OCI-LY3 (cell line): ENCODE data around the gene ACBD6.
A peak's percentile ranks its signal among the peaks of the same experiment; 100 is the strongest.

ENCODE experiments used
- H2AFZ ChIP-seq: fragments of 200-600, 300-600 bp; shearing (Covaris generic); 2 replicates; pipeline ENCODE4 v1.6.0; 2014; ENCODE audit warnings: antibody characterized with exemption, low read depth, low read length
- H3K27ac ChIP-seq: fragments of 200-600, 300-600 bp; sonication (generic); 2 replicates; pipeline ENCODE4 v1.5.1; 2014; ENCODE audit warnings: mild to moderate bottlenecking, low read length, moderate library complexity, mixed read lengths
- H3K27me3 ChIP-seq: fragments of 200-600, 300-600 bp; sonication (generic); 2 replicates; pipeline ENCODE4 v1.6.1; 2014; ENCODE audit warnings: low read depth, low read length, mixed read lengths
- H3K36me3 ChIP-seq: fragments of 200-600, 300-600 bp; sonication (generic); replicated peaks from 2 replicates; pipeline ENCODE3; 2014; ENCODE audit warnings: low read depth, low read length, mixed read lengths
- H3K4me1 ChIP-seq: fragments of 300-600, 200-600 bp; sonication (generic); 2 replicates; pipeline ENCODE4 v1.6.1; 2014; ENCODE audit warnings: low read length, mixed read lengths
- H3K4me2 ChIP-seq: fragments of 200-600, 300-600 bp; sonication (generic); 2 replicates; pipeline ENCODE4 v1.6.1; 2014; ENCODE audit warnings: low read length, mixed read lengths
- H3K4me3 ChIP-seq: fragments of 300-600, 200-600 bp; sonication (generic); 2 replicates; pipeline ENCODE4 v1.5.1; 2014; ENCODE audit warnings: antibody characterized with exemption, mild to moderate bottlenecking, low read length, moderate library complexity
- H3K79me2 ChIP-seq: fragments of 300-600, 200-600 bp; shearing (Covaris generic); 2 replicates; pipeline ENCODE4 v1.6.1; 2014; ENCODE audit warnings: mild to moderate bottlenecking, low read length, mixed read lengths
- H3K9ac ChIP-seq: fragments of 300-600, 200-600 bp; shearing (Covaris generic); 2 replicates; pipeline ENCODE4 v1.6.0; 2014; ENCODE audit warnings: mild to moderate bottlenecking, low read length, moderate library complexity
- H3K9me3 ChIP-seq: fragments of 200-600, 300-600 bp; shearing (Covaris generic); 2 replicates; pipeline ENCODE4 v1.6.1; 2014; ENCODE audit warnings: low read length, mixed read lengths; ENCODE audit not compliant: insufficient read depth
- H4K20me1 ChIP-seq: fragments of 200-600, 300-600 bp; sonication (generic); 2 replicates; pipeline ENCODE4 v1.6.1; 2016; ENCODE audit warnings: low read length, mixed read lengths; ENCODE audit not compliant: insufficient read depth
- EZH2phosphoT487 ChIP-seq: fragments of 200-600 bp; shearing (Covaris generic); IDR thresholded peaks from 2 replicates; pipeline ENCODE4 v1.6.1; 2018; ENCODE audit warnings: antibody characterized with exemption, mixed run types, low read depth
- TF ChIP-seq, protein P1 (sequence below): fragments of 200-600, 300-600 bp; sonication (generic); IDR thresholded peaks from 2 replicates; pipeline ENCODE4 v1.5.1; 2014; ENCODE audit warnings: antibody characterized with exemption, low read length, low read depth

Gene ACBD6

DNA sequence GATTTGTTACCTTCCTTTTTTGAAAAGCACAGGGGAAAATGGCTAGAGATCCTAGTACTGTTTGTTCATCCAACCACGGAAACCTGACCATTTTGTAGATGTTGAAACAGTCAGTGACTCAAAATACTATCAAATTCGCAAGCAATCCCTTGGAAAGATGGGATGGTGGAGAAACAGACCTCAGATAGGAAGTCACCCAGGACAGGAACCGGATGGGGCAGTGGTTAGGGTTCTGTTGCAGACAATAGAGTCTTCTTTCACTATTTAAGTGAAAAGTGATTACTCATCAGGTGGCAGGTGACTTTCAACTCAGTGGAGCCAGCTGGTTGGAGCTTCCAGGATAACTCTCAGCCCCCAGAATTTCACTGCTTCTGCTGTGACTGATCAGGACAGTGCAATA is 255.3 kb downstream of the ACBD6 start:
- H3K4me1 ChIP-seq = no peaks in the 10 kb centered on the region
- no peak overlapping the region for H2AFZ ChIP-seq
- H3K27me3 ChIP-seq = peaks cover 3% of the 10 kb centered on the region; the same call in 1 of the 2 replicates
- no peak overlapping the region for H3K9ac ChIP-seq
- no peak overlapping the region for H3K27ac ChIP-seq
- H3K4me3 ChIP-seq = no peak overlapping the region
- H3K36me3 ChIP-seq = no peaks in the 10 kb centered on the region
- no peaks in the 10 kb centered on the region for H3K9me3 ChIP-seq
- H3K4me2 ChIP-seq = no peak overlapping the region
- no peaks in the 10 kb centered on the region for H3K79me2 ChIP-seq
- H4K20me1 ChIP-seq = no peaks in the 10 kb centered on the region
- no peak for TF ChIP-seq EZH2phosphoT487
- TF ChIP-seq, protein P1, sequence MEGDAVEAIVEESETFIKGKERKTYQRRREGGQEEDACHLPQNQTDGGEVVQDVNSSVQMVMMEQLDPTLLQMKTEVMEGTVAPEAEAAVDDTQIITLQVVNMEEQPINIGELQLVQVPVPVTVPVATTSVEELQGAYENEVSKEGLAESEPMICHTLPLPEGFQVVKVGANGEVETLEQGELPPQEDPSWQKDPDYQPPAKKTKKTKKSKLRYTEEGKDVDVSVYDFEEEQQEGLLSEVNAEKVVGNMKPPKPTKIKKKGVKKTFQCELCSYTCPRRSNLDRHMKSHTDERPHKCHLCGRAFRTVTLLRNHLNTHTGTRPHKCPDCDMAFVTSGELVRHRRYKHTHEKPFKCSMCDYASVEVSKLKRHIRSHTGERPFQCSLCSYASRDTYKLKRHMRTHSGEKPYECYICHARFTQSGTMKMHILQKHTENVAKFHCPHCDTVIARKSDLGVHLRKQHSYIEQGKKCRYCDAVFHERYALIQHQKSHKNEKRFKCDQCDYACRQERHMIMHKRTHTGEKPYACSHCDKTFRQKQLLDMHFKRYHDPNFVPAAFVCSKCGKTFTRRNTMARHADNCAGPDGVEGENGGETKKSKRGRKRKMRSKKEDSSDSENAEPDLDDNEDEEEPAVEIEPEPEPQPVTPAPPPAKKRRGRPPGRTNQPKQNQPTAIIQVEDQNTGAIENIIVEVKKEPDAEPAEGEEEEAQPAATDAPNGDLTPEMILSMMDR = no peak

DNA sequence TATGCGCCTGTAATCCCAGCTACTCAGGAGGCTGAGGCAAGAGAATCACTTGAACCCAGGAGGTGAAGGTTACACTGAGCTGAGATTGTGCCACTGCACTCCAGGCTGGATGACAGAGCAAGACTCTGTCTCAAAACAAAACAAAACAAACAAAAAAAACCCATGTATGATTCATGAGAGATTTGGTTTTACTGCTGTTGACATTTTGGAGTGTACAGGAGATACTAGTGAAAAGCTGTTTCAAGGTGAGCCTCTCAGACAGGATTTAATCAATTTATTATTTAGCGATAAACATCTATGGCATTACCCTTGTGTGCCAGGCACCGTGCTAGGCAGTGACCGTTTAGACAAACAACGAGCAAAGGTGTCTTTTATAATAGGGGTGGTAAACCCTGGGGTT is 255.8 kb downstream of the ACBD6 start:
- Histone ChIP-seq H3K9me3 (no peaks in the 10 kb centered on the region), H2AFZ (no peak overlapping the region; the same call in 1 of the 2 replicates), H3K4me2 (no peak overlapping the region), H3K9ac (no peak overlapping the region), H3K4me1 (no peaks in the 10 kb centered on the region), H3K27ac (no peak overlapping the region), H3K4me3 (no peak overlapping the region), H3K79me2 (no peaks in the 10 kb centered on the region), H3K36me3 (no peaks in the 10 kb centered on the region), H4K20me1 (no peaks in the 10 kb centered on the region), H3K27me3 (peaks cover 4% of the 10 kb centered on the region; the same call in 1 of the 2 replicates)
- TF ChIP-seq EZH2phosphoT487 = no peak
- TF ChIP-seq, protein P1 = no peak

DNA sequence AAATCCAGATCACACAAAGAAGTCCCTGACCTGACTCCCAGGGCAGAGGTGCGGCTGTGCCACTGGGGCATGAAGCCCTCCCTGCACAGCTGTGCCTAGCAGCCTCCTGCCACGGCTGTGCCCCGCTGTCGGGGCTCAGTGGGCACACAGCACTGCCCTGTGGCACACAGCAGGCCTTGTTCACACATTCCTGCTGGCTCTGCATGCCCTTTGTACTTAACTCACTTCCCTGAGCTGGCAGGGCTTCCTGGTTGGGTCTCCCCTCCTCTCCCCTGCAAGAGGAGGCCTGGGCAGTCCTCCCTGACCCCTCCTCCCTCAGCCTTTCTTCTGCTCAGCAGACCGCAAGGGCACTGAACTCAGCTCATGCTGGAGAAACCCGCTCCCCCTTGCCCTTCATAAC is 257.5 kb downstream of the ACBD6 start:
- H4K20me1 ChIP-seq = no peaks in the 10 kb centered on the region
- peaks cover 18% of the 10 kb centered on the region for H3K27me3 ChIP-seq
- H3K4me2 ChIP-seq = no peak overlapping the region
- H3K27ac ChIP-seq = no peak overlapping the region
- H3K4me1 ChIP-seq = no peaks in the 10 kb centered on the region
- H2AFZ ChIP-seq = no peak overlapping the region
- no peaks in the 10 kb centered on the region for H3K9me3 ChIP-seq
- H3K36me3 ChIP-seq = no peaks in the 10 kb centered on the region
- H3K4me3 ChIP-seq = no peak overlapping the region
- no peaks in the 10 kb centered on the region for H3K79me2 ChIP-seq
- TF ChIP-seq EZH2phosphoT487 = no peak
- TF ChIP-seq, protein P1 = no peak
- no peak overlapping the region for H3K9ac ChIP-seq

DNA sequence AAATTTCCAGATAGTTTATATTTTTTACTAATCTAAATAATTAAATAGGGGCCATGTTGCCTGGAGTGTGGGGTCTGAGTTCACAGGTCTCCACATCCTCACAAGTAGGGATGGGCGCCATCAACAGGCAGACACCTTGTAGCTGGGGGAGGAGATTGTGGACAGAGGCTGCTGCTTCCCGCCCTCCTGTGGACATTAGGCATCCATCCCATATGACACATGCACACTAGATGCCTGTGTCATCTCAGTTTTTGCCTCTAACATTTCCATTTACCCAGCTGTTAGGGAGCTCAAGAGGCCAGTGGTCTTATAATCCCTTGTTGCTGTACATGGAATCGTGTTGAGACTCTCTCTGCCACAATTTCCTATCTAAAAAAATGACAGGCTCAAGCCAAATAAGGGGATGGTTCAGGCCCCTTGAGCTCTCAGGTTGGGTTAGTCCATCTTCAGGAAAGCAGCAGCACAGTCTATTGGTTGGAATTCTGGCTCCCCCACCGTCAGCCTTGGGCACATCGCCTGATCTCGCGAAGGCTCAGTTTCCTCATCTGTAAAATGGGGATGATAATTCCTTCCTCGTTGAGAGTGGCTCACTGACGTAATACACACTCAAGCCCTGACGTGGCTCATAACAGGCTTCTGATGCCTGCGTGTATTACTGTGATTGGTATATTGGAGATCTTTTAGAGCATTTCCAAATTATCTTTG is 258.7 kb downstream of the ACBD6 start:
- H3K27ac ChIP-seq = no peak overlapping the region
- H4K20me1 ChIP-seq = no peaks in the 10 kb centered on the region
- no peak overlapping the region for H3K4me3 ChIP-seq
- no peak overlapping the region for H3K4me2 ChIP-seq
- peaks cover 29% of the 10 kb centered on the region for H3K27me3 ChIP-seq
- no peak for TF ChIP-seq EZH2phosphoT487
- TF ChIP-seq, protein P1 = 0 out of 2 replicates have a peak, but pooled peaks have one; percentile 6
- no peak overlapping the region for H3K9ac ChIP-seq
- no peaks in the 10 kb centered on the region for H3K79me2 ChIP-seq
- no peaks in the 10 kb centered on the region for H3K9me3 ChIP-seq
- no peaks in the 10 kb centered on the region for H3K4me1 ChIP-seq
- H2AFZ ChIP-seq = no peak overlapping the region
- no peaks in the 10 kb centered on the region for H3K36me3 ChIP-seq
